ENCODE data around the gene TNFRSF18. TPM values are rescaled to one million over a fixed set of nuclear protein-coding genes. Genes with fewer than 3 reads are reported as not detected.

TNFRSF18 gene
- total and polyA plus RNA-seq, 2 experiments from 2014 or later: 1.3 TPM; not detected in 1

DNA sequence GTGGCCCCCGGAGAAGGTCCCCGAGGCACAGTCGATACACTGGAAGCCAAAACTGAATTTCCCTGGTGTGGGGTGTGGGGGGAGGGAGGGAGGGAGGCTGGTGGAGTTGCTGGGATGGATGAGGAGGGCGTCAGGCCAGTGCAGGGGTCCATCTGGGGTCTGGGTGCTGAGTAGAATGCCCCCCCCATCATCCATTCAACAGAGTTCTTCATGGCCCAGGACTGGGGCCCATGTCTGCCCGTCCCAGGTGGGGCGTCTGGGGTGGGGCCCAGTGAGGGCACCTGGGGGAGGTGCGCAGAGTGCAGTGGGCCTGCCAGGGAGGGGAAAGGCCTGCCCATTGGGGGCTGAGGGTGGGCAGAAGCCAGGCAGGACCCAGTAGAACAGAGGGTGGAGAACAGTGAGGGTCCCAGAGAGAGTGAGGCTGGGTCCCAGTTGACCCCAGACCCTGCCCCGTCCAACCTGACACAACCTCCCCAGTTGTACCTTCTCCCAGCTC is 1.9 kb downstream of the TNFRSF18 start:
- peaks cover 17% of the 10 kb centered on the region for H3K4me1 ChIP-seq (ENCODE audit: insufficient read depth)
- H3K4me2 ChIP-seq: no peak overlapping the region
- H4K20me1 ChIP-seq (ENCODE audit: insufficient read depth, poor library complexity, severe bottlenecking): no peaks in the 10 kb centered on the region
- H3K9me3 ChIP-seq (ENCODE audit: low read depth): no peaks in the 10 kb centered on the region
- H3K9me2 ChIP-seq (replicated peaks; ENCODE audit: insufficient read depth): no peaks in the 10 kb centered on the region
- TF ChIP-seq EZH2 (IDR thresholded peaks at IDR 0.05; ENCODE audit: borderline replicate concordance): no peak
- TF ChIP-seq EZH2phosphoT487 (IDR thresholded peaks at IDR 0.05; ENCODE audit: low read depth, severe bottlenecking, unreplicated experiment): no peak
- DNase-seq (ENCODE audit: low spot score): no peak
- H3K79me2 ChIP-seq: no peaks in the 10 kb centered on the region
- WGBS (ENCODE audit: low lambda C conversion rate, missing lambda C conversion rate): 90% methylated on average over 5 of the region's 8 CpGs
- H3K27ac ChIP-seq: no peak overlapping the region
- H3K36me3 ChIP-seq (replicated peaks; ENCODE audit: insufficient read depth, low read depth): no peaks in the 10 kb centered on the region
- H2AFZ ChIP-seq: no peak overlapping the region
- peaks cover 23% of the 10 kb centered on the region for H3K27me3 ChIP-seq
- H3K4me3 ChIP-seq: no peak overlapping the region

- Histone ChIP-seq H3K4me2 (no peak overlapping the region), H3K27me3 (peaks cover 23% of the 10 kb centered on the region), H3K79me2 (no peaks in the 10 kb centered on the region), H3K4me1 (ENCODE audit: insufficient read depth) (peaks cover 15% of the 10 kb centered on the region), H3K9me3 (ENCODE audit: low read depth) (no peaks in the 10 kb centered on the region), H3K36me3 (replicated peaks; ENCODE audit: insufficient read depth, low read depth) (no peaks in the 10 kb centered on the region), H3K27ac (no peak overlapping the region), H2AFZ (no peak overlapping the region), H4K20me1 (ENCODE audit: insufficient read depth, poor library complexity, severe bottlenecking) (no peaks in the 10 kb centered on the region), H3K9me2 (replicated peaks; ENCODE audit: insufficient read depth) (no peaks in the 10 kb centered on the region), H3K4me3 (no peak overlapping the region)
- WGBS (ENCODE audit: low lambda C conversion rate, missing lambda C conversion rate): 90% methylated on average over 49 of the region's 49 CpGs
- no peak for DNase-seq (ENCODE audit: low spot score)
- TF ChIP-seq CTCF (IDR thresholded peaks at IDR 0.05; ENCODE audit: poor library complexity) (no peak), EZH2phosphoT487 (IDR thresholded peaks at IDR 0.05; ENCODE audit: low read depth, severe bottlenecking, unreplicated experiment) (no peak), EZH2 (IDR thresholded peaks at IDR 0.05; ENCODE audit: borderline replicate concordance) (no peak)
Measured at GRCh38 chr1:1203561-1204424, 2.6 kb downstream of the TNFRSF18 start.

DNA sequence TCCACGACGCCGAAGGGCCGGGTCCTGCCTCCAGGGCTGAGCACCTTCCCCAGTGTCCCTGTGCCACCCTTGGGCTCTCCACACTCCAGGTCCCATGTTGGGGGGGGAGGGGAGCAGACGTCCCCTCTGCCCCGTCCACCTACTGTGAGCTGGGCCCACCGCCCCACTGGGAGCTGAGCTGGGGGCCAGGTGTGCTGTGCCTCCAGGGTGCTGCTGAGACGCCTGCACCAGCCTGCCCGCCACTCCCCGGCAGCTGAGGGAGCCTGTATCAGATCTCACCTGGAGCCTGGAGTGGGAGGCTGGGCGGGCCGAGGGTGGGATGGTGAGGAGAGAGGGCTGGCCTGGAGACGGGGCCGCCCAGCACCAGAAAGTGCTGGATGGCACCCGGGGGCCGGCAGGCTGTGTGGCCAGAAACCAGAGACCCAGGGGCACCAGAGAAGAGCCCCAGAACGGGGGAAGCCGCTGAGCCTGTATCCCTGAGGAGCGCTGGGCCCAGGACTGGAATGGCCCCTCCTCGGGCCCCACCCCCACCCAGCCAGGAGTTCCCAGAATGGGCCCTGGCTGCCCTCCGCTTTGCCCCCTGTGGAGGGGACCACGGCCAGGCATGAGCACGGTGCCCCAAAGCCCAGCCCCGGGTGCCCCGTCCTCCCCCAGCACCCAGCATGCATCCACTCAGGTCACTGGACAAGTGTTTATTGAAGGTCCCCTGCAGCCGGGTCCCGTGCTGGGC is 3.4 kb downstream of the TNFRSF18 start:
- H3K4me2 ChIP-seq: no peak overlapping the region
- H3K4me1 ChIP-seq (ENCODE audit: insufficient read depth): peaks cover 8% of the 10 kb centered on the region
- H3K79me2 ChIP-seq: no peaks in the 10 kb centered on the region
- H3K9me2 ChIP-seq (replicated peaks; ENCODE audit: insufficient read depth): no peaks in the 10 kb centered on the region
- H3K27me3 ChIP-seq: peaks cover 23% of the 10 kb centered on the region
- H3K4me3 ChIP-seq: no peak overlapping the region
- H3K27ac ChIP-seq: no peak overlapping the region
- no peaks in the 10 kb centered on the region for H4K20me1 ChIP-seq (ENCODE audit: insufficient read depth, poor library complexity, severe bottlenecking)
- H3K36me3 ChIP-seq (replicated peaks; ENCODE audit: insufficient read depth, low read depth): no peaks in the 10 kb centered on the region
- H2AFZ ChIP-seq: no peak overlapping the region
- no peaks in the 10 kb centered on the region for H3K9me3 ChIP-seq (ENCODE audit: low read depth)
- no peak for TF ChIP-seq EZH2phosphoT487 (IDR thresholded peaks at IDR 0.05; ENCODE audit: low read depth, severe bottlenecking, unreplicated experiment)
- no peak for TF ChIP-seq CTCF (IDR thresholded peaks at IDR 0.05; ENCODE audit: poor library complexity)
- TF ChIP-seq EZH2 (IDR thresholded peaks at IDR 0.05; ENCODE audit: borderline replicate concordance): no peak
- 82% methylated on average over 21 of the region's 27 CpGs for WGBS (ENCODE audit: low lambda C conversion rate, missing lambda C conversion rate)
- DNase-seq (ENCODE audit: low spot score): no peak

Data from hepatocyte (in vitro differentiated cells).